HEK293 (cell line): ENCODE data around the gene TBC1D9B.

Experiments
- CTCF ChIA-PET: fragments of 350-600 bp; formaldehyde crosslinking; extraction: SDS; loops from one replicate; lab custom pipeline; 2021; ENCODE audit warnings: antibody characterized with exemption; lab: Yijun Ruan, JAX
- POLR2A ChIA-PET: fragments of 300-600 bp; formaldehyde crosslinking; extraction: SDS; loops from one replicate; lab custom pipeline; 2020; ENCODE audit warnings: antibody characterized with exemption, inconsistent platforms; lab: Yijun Ruan, JAX
- H3K27ac ChIP-seq: fragments of 200-500 bp; sonication (Bioruptor generic); 2 replicates; pipeline ENCODE4 v1.5.1; 2014; ENCODE audit warnings: low read depth, low read length, control low read depth, inconsistent platforms; ENCODE audit errors: extremely low read depth
- H3K36me3 ChIP-seq, 2 experiments: fragments of 200-500 bp in 1 of 2; sonication (Bioruptor generic) in 1 of 2; 1 replicate in 1 of 2; 2 replicates in 1 of 2; pipeline ENCODE4 v1.5.1; 2014 to 2017; ENCODE audit warnings: inconsistent platforms in 2 of 2, low read length in 2 of 2; ENCODE audit not compliant: control insufficient read depth in 2 of 2, insufficient read depth in 1 of 2
- H3K4me1 ChIP-seq: fragments of 200-500 bp; sonication (Bioruptor generic); 2 replicates; pipeline ENCODE4 v1.5.1; 2014; ENCODE audit warnings: mild to moderate bottlenecking, low read length, inconsistent platforms; ENCODE audit not compliant: control insufficient read depth, insufficient read depth
- H3K4me3 ChIP-seq: 2 replicates; pipeline ENCODE4 v1.5.1; 2011; ENCODE audit warnings: low read depth, mild to moderate bottlenecking, control low read depth, low read length, moderate library complexity
- H3K9me3 ChIP-seq: fragments of 200-500 bp; sonication (Bioruptor generic); 2 replicates; pipeline ENCODE4 v1.5.1; 2014; ENCODE audit warnings: low read depth, low read length, inconsistent platforms; ENCODE audit not compliant: control insufficient read depth, insufficient read depth
- ATF2 ChIP-seq: fragments of 450-650 bp; formaldehyde crosslinking; IDR thresholded peaks from 2 replicates; pipeline ENCODE4 v1.5.1; 2016; ENCODE audit warnings: missing biosample characterization, missing genetic modification characterization, low read depth
- BCL11B ChIP-seq: fragments of 450-650 bp; formaldehyde crosslinking; IDR thresholded peaks from 2 replicates; pipeline ENCODE4 v1.5.1; 2016; ENCODE audit warnings: low read depth, missing biosample characterization, missing genetic modification characterization
- FEZF1 ChIP-seq: fragments of 450-650 bp; formaldehyde crosslinking; IDR thresholded peaks from 2 replicates; pipeline ENCODE4 v1.5.1; 2016; ENCODE audit warnings: missing biosample characterization, missing genetic modification characterization
- KLF8 ChIP-seq: fragments of 450-650 bp; formaldehyde crosslinking; IDR thresholded peaks from 2 replicates; pipeline ENCODE4 v1.5.1; 2016; ENCODE audit warnings: missing biosample characterization, missing genetic modification characterization
- TCF7L2 ChIP-seq: IDR thresholded peaks from 2 replicates; pipeline ENCODE4 v1.6.1; 2011; ENCODE audit warnings: low read depth, mild to moderate bottlenecking, inconsistent platforms, low read length, moderate library complexity, borderline replicate concordance
- TSHZ1 ChIP-seq: fragments of 450-650 bp; formaldehyde crosslinking; IDR thresholded peaks from 2 replicates; pipeline ENCODE4 v1.5.1; 2016; ENCODE audit warnings: missing biosample characterization, missing genetic modification characterization, borderline replicate concordance
- YY1 ChIP-seq: fragments of 450-650 bp; formaldehyde crosslinking; IDR thresholded peaks from 2 replicates; pipeline ENCODE4 v1.5.1; 2018; ENCODE audit warnings: missing biosample characterization, missing genetic modification characterization
- ZBTB1 ChIP-seq: fragments of 450-650 bp; formaldehyde crosslinking; IDR thresholded peaks from 2 replicates; pipeline ENCODE4 v1.5.1; 2016; ENCODE audit warnings: missing biosample characterization, missing genetic modification characterization
- ZBTB17 ChIP-seq: fragments of 450-650 bp; formaldehyde crosslinking; IDR thresholded peaks from 2 replicates; pipeline ENCODE4 v1.5.1; 2016; ENCODE audit warnings: missing biosample characterization, missing genetic modification characterization
- ZBTB21 ChIP-seq: fragments of 450-650 bp; formaldehyde crosslinking; IDR thresholded peaks from 2 replicates; pipeline ENCODE4 v1.5.1; 2017; ENCODE audit warnings: missing biosample characterization, missing genetic modification characterization
- ZNF341 ChIP-seq: fragments of 450-650 bp; formaldehyde crosslinking; IDR thresholded peaks from 2 replicates; pipeline ENCODE4; 2016; ENCODE audit warnings: low read depth, missing biosample characterization, missing genetic modification characterization
- ZNF350 ChIP-seq: fragments of 450-650 bp; formaldehyde crosslinking; IDR thresholded peaks from 2 replicates; pipeline ENCODE4 v1.5.0; 2017; ENCODE audit warnings: missing biosample characterization, mild to moderate bottlenecking, missing genetic modification characterization
- ZNF433 ChIP-seq: fragments of 450-650 bp; formaldehyde crosslinking; IDR thresholded peaks from 2 replicates; pipeline ENCODE4 v1.5.1; 2016; ENCODE audit warnings: missing biosample characterization, missing genetic modification characterization, low read depth
- ZNF707 ChIP-seq: fragments of 450-650 bp; formaldehyde crosslinking; IDR thresholded peaks from 2 replicates; pipeline ENCODE4 v1.5.1; 2016; ENCODE audit warnings: missing biosample characterization, missing genetic modification characterization
- ZSCAN16 ChIP-seq: fragments of 450-650 bp; formaldehyde crosslinking; IDR thresholded peaks from 2 replicates; pipeline ENCODE4 v1.5.1; 2016; ENCODE audit warnings: missing biosample characterization, missing genetic modification characterization
- TF ChIP-seq, protein P1 (sequence below): fragments of 450-650 bp; formaldehyde crosslinking; IDR thresholded peaks from 2 replicates; pipeline ENCODE4 v1.5.1; 2016; ENCODE audit warnings: missing biosample characterization, missing genetic modification characterization
- TF ChIP-seq, protein P2 (sequence below): fragments of 450-650 bp; formaldehyde crosslinking; IDR thresholded peaks from 2 replicates; pipeline ENCODE4; 2016; ENCODE audit warnings: missing biosample characterization, missing genetic modification characterization
- TF ChIP-seq, protein P3 (sequence below): fragments of 450-650 bp; formaldehyde crosslinking; IDR thresholded peaks from 2 replicates; pipeline ENCODE4 v1.5.1; 2017; ENCODE audit warnings: missing biosample characterization, missing genetic modification characterization
- TF ChIP-seq, protein P4 (sequence below): fragments of 450-650 bp; formaldehyde crosslinking; IDR thresholded peaks from 2 replicates; pipeline ENCODE4 v1.5.1; 2016; ENCODE audit warnings: missing biosample characterization, missing genetic modification characterization

Gene TBC1D9B

DNA sequence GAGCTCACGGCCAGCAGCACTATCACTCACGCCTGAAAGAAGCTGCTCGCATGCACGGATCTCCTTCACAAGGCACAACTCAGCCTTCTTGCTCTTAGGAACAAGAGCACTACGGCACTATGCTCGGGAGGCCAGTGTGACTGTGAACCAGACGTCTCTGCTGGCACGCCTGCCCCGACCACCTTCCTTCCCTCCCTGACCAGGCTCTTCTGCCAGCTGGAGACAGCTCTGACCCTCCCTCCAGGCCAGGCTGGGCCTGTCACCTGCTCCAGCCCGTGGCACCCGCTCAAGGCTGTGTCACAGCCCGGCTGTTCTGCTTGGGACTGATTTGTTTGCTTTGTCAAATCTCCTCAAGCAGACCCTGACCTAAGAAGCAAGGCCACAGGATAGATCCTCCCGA lies 7.0 kb downstream of the TBC1D9B start:
- POLR2A ChIA-PET: no interaction called here
- H3K27ac ChIP-seq: no peak overlapping the region
- no peaks in the 10 kb centered on the region for H3K9me3 ChIP-seq
- CTCF ChIA-PET: interaction anchor here (0.8 kb wide), 1 partner anchor 67 kb away, joined by 3 read pairs; no protein-coding TSS in a partner anchor
- no peaks in the 10 kb centered on the region for H3K4me1 ChIP-seq
- H3K36me3 ChIP-seq: peaks cover 34 to 87% of the 10 kb centered on the region in 2 experiments
- no peak for TF ChIP-seq ATF2 (tag by site-specific recombination)
- 0 out of 2 replicates have a peak, but pooled peaks have one; percentile 28 for TF ChIP-seq ZNF341 (tag by site-specific recombination)
- H3K4me3 ChIP-seq: no peak overlapping the region

DNA sequence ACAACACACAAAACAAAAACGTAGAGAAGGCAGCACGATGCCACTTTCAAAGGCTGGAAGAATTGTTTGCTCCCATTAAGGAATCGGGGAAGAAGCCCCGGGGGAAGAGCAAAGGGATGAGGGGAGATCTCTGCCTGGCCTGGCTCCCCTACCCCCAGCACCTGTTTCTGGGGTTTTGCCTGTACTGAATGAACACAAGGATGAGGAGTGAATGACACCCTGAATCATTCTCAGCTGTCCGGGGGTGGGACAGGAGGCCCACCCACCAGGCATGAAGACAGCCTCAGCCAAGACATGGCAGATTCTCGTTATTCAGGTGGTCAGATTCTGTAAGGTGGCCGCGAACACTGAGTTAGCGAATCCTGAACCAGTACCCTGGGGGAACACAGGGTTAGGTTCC lies 7.5 kb downstream of the TBC1D9B start:
- no peak for TF ChIP-seq ZBTB17 (tag by site-specific recombination)
- TF ChIP-seq TCF7L2: no peak
- TF ChIP-seq ZNF433 (tag by site-specific recombination): no peak
- no peak for TF ChIP-seq ZSCAN16 (tag by site-specific recombination)
- TF ChIP-seq, protein P1, sequence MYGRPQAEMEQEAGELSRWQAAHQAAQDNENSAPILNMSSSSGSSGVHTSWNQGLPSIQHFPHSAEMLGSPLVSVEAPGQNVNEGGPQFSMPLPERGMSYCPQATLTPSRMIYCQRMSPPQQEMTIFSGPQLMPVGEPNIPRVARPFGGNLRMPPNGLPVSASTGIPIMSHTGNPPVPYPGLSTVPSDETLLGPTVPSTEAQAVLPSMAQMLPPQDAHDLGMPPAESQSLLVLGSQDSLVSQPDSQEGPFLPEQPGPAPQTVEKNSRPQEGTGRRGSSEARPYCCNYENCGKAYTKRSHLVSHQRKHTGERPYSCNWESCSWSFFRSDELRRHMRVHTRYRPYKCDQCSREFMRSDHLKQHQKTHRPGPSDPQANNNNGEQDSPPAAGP (tag by site-specific recombination): no peak
- TF ChIP-seq TSHZ1 (tag by site-specific recombination): no peak
- TF ChIP-seq YY1 (tag by site-specific recombination): no peak
- TF ChIP-seq, protein P2, sequence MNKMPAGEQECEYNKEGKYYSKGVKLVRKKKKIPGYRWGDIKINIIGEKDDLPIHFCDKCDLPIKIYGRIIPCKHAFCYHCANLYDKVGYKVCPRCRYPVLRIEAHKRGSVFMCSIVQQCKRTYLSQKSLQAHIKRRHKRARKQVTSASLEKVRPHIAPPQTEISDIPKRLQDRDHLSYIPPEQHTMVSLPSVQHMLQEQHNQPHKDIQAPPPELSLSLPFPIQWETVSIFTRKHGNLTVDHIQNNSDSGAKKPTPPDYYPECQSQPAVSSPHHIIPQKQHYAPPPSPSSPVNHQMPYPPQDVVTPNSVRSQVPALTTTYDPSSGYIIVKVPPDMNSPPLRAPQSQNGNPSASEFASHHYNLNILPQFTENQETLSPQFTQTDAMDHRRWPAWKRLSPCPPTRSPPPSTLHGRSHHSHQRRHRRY: no peak
- no peak for TF ChIP-seq ZNF707 (tag by site-specific recombination)
- TF ChIP-seq, protein P3, sequence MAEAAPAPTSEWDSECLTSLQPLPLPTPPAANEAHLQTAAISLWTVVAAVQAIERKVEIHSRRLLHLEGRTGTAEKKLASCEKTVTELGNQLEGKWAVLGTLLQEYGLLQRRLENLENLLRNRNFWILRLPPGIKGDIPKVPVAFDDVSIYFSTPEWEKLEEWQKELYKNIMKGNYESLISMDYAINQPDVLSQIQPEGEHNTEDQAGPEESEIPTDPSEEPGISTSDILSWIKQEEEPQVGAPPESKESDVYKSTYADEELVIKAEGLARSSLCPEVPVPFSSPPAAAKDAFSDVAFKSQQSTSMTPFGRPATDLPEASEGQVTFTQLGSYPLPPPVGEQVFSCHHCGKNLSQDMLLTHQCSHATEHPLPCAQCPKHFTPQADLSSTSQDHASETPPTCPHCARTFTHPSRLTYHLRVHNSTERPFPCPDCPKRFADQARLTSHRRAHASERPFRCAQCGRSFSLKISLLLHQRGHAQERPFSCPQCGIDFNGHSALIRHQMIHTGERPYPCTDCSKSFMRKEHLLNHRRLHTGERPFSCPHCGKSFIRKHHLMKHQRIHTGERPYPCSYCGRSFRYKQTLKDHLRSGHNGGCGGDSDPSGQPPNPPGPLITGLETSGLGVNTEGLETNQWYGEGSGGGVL (tag by site-specific recombination): no peak
- TF ChIP-seq ZBTB1 (tag by site-specific recombination): no peak
- TF ChIP-seq, protein P4, sequence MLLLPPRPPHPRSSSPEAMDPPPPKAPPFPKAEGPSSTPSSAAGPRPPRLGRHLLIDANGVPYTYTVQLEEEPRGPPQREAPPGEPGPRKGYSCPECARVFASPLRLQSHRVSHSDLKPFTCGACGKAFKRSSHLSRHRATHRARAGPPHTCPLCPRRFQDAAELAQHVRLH (tag by site-specific recombination): no peak
- no peak for TF ChIP-seq BCL11B (tag by site-specific recombination)
- TF ChIP-seq ZNF350 (tag by site-specific recombination): no peak
- no peak for TF ChIP-seq FEZF1 (tag by site-specific recombination)
- no peak for TF ChIP-seq KLF8 (tag by site-specific recombination)
- TF ChIP-seq ZBTB21 (tag by site-specific recombination): no peak
- ChIA-PET CTCF (interaction anchor here (0.7 to 1.2 kb wide), 3 partner anchors 67 to 163 kb away, joined by 3 to 4 read pairs (median 3); no protein-coding TSS in a partner anchor), POLR2A (no interaction called here)
- Histone ChIP-seq H3K9me3 (no peaks in the 10 kb centered on the region), H3K36me3 (peaks cover 33 to 92% of the 10 kb centered on the region in 2 experiments), H3K4me3 (no peak overlapping the region), H3K27ac (no peak overlapping the region), H3K4me1 (no peaks in the 10 kb centered on the region)
